HG03060 (cell line): ENCODE measurements around the gene PRSS48.
"Not testable (repeated sequence)": the region's sequence is repeated elsewhere in the genome, so short reads cannot be mapped to it uniquely, and the experiment has no call there.

Source experiments
- ATAC-seq: cut with Tn5 transposase; IDR thresholded peaks from one replicate; pipeline ENCODE4 v1.9.1; 2021; ENCODE audit warnings: low read depth, moderate number of reproducible peaks; ENCODE audit not compliant: unreplicated experiment

Gene PRSS48

DNA sequence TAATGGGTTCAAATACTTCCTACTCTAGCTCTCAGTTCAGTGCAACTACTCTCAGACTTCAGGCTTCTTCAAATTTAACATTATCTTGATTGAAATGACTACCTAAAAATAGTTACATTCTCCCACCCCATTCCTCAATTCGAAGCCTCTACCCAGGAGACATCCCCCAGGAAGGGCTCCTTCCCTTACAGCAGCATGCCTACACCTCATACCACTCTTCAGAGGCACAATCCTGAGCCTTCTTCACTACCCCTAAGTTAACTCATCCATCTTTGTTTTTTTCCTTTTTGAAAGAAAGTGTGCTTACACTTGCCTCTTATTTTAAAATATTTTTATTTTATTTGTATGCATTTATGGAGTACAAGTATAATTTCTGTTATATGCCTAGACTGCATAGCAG is 17.2 kb upstream of the PRSS48 start:
- ATAC-seq = no peak

- no peak for ATAC-seq
Observed at GRCh38 chr4:151260526-151260925, 16.4 kb upstream of the PRSS48 start.

DNA sequence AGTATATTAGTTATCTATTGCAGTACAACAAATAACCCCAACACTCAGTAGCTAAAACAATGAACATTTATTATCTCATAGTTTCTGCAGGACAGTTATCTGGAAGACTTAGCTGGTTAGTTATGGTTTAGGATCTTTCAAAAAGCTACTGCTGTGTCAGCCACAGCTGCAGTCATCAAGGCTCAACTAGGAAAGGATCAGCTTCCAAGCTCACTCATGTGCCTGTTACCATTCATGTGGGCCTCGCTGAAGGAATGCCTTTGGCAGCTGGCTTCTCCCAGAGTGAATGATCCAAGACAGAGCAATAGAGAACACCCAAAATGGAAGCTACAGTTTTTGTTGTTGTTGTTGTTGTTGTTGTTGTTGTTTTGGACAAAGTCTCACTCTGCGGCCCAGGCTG is 13.5 kb upstream of the PRSS48 start:
- ATAC-seq = no peak

- ATAC-seq = no peak
Observed at GRCh38 chr4:151266497-151266896, 10.5 kb upstream of the PRSS48 start.

- no peak for ATAC-seq
Observed at GRCh38 chr4:151267104-151267503, 9.9 kb upstream of the PRSS48 start.

DNA sequence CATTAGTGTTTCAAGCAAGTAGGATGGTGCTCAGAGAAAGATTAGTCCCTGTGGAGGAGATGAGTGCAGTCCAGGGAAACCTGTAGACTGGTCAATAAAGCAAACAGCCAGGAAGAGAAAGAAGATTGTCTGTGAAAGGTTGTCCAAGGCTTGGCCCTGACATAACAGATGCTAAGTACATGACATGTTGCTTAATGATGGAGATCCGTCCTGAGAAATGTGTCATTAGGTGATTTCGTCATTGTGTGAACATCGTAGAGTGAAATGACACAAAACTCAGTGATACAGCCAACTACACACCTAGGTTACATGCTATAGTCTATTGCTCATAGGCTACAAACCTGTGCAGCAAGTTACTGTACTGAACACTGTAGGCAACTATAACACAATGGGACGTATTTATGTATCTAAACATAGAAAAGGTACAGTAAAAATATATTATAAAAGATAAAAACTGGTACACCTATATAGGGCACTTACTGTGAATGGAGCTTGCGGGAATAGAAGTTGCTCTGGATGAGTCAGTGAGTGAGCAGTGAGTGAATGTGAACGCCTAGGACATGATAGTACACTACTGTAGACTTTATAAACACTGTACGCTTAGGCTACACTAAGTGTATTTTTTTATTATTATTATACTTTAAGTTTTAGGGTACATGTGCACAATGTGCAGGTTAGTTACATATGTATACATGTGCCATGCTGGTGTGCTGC is 9.0 kb upstream of the PRSS48 start:
- no peak for ATAC-seq

DNA sequence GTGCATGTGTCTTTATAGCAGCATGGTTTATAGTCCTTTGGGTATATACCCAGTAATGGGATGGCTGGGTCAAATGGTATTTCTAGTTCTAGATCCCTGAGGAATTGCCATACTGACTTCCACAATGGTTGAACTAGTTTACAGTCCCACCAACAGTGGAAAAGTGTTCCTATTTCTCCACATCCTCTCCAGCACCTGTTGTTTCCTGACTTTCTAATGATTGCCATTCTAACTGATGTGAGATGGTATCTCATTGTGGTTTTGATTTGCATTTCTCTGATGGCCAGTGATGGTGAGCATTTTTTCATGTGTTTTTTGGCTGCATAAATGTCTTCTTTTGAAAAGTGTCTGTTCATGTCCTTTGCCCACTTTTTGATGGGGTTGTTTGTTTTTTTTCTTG is 8.1 kb upstream of the PRSS48 start:
- not testable (repeated sequence) for ATAC-seq

GRCh38 chr4:151284534-151285245 is 7.7 kb downstream of the PRSS48 start:
- ATAC-seq = no peak

- ATAC-seq = no peak
Observed at GRCh38 chr4:151287409-151287808, 10.4 kb downstream of the PRSS48 start.

DNA sequence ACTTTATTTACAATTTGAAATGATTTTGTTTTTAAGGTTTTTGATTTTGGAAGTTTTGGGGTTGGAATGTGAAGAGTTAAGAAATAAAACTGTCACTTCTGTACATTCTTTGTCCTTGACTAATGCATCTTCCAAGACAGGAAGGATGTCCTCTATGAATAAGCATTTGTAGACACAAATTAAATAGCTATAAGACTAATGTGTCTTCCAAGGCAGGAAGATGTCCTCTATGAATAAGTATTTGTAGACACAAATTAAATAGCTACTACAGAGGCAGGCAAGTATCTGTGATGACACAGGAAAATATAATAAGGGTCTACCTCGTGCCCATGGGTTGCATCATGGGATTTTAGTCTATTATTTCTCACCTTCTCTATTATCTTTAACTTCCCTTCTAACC is 14.5 kb downstream of the PRSS48 start:
- ATAC-seq = no peak

- no peak for ATAC-seq
Observed at GRCh38 chr4:151292038-151292437, 15.1 kb downstream of the PRSS48 start.

GRCh38 chr4:151294833-151295496 is 18.0 kb downstream of the PRSS48 start:
- no peak for ATAC-seq

GRCh38 chr4:151296227-151296626 is 19.3 kb downstream of the PRSS48 start:
- ATAC-seq = no peak

- ATAC-seq = no peak
Observed at GRCh38 chr4:151297170-151297569, 20.2 kb downstream of the PRSS48 start.

GRCh38 chr4:151302432-151302831 is 25.5 kb downstream of the PRSS48 start:
- no peak for ATAC-seq

GRCh38 chr4:151304226-151304625 is 27.3 kb downstream of the PRSS48 start:
- ATAC-seq = no peak

DNA sequence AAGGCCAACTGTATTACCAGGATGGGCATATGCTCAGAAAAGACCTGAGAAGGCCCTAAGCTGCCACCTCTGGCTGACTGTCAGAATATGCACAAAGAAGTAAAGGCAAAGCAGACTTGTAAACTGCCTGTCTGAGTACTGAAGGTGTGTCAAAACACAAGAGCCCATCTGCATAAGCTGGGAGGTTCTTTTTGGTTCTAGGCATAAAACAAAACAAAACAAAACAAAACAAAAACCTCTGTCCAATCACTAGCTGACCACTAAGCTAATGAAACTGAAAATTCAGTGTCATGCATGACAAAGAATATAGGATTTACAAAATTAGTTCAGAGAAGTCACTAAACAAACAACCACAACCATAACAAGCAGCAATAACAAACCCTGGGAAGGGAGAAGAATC is 27.8 kb downstream of the PRSS48 start:
- no peak for ATAC-seq

DNA sequence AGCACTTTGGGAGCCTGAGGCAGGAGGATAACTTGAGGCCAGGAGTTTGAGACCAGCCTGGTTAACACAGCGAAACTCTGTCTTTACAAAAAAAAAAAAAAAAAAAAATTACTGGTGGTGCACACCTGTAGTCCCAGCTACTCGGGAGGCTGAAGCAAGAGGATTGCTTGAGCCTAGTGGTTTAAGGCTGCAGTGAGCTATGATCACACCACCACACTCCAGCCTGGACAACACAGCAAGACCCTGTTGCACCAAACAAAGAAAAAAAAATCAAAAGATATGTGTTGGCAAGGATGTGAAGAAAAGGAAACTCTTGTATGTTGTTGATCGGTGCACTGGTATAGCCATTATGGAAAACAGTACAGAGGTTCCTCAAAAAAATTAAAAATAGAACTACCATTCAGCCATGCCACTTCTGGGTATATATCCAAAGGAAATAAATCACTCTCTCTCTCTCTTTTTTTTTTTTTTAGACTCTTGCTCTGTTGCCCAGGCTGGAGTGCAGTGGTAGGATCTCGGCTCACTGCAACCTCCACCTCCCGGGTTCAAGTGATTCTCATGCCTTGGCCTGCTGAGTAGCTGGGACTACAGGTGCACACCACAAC is 33.3 kb downstream of the PRSS48 start:
- ATAC-seq = no peak

- ATAC-seq = no peak
Observed at GRCh38 chr4:151313306-151314009, 36.5 kb downstream of the PRSS48 start.

- ATAC-seq = no peak
Observed at GRCh38 chr4:151314010-151314355, 37.0 kb downstream of the PRSS48 start.

DNA sequence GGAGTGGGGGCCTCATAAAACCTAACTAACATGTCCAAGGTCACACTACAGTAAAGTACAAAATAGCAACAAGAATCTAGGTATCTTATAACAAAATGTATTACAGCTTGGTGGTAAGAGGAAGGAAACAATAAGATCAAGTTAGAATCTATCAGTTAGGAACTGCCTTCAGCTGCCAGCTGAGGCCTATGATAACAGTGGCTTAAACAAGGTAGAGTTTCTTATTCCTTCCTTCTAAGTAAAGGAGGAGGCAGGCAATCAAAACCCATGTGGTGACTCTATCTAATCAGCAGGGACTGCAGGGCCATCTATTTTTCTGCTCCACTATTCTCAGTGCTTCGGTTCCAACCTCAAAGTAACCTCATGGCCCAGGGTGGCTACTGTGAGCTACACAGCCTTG is 37.5 kb downstream of the PRSS48 start:
- no peak for ATAC-seq
